T-cell (primary cell): ENCODE data around the gene ZNF615. TPM values are rescaled to one million over a fixed set of nuclear protein-coding genes. Genes with fewer than 3 reads are reported as not detected.
"Not testable (repeated sequence)": the region's sequence is repeated elsewhere in the genome, so short reads cannot be mapped to it uniquely, and the experiment has no call there.

Experiments used
- ATAC-seq, 4 experiments: fragments of 200-7000 bp in 3 of 4; fragments of 150-1000 bp in 1 of 4; cut with Tn5 transposase; replicated peaks in 1 of 4; 1 replicate in 3 of 4; 2 replicates in 1 of 4; pipeline ENCODE4 v1.10.0; 2021; ENCODE audit warnings: moderate library complexity in 3 of 4, mild to moderate bottlenecking in 2 of 4, moderate number of reproducible peaks in 1 of 4
- CTCF ChIA-PET, 2 donors: fragments of 300-600 bp; sonication (Branson Sonifier 250); formaldehyde crosslinking; loops; one replicate each; lab custom pipeline; 2022; ENCODE audit warnings: antibody characterized with exemption in 2 of 2; lab: Charles Lee
- POLR2A ChIA-PET, 2 donors: fragments of 300-600 bp; sonication (Branson Sonifier 250); formaldehyde crosslinking; loops; one replicate each; lab custom pipeline; 2022; ENCODE audit warnings: antibody characterized with exemption in 2 of 2; lab: Charles Lee
- DNase-seq, 35 experiments: peaks; one replicate each; pipeline versions ENCODE4 v3.0.0 to v3.0.0-alpha.2; 2013 to 2023
- H3K27ac ChIP-seq: one replicate; pipeline ENCODE4 v1.5.1; 2013; ENCODE audit warnings: low read length
- H3K27me3 ChIP-seq, 2 experiments: replicated peaks in 1 of 2; 1 replicate in 1 of 2; 2 replicates in 1 of 2; pipeline versions ENCODE4 v1.6.1 to v1.7.0; 2013; ENCODE audit warnings: low read length in 1 of 2, mixed read lengths in 1 of 2; ENCODE audit not compliant: control insufficient read depth in 2 of 2, insufficient read depth in 2 of 2; ENCODE audit errors: extremely low read depth in 1 of 2
- H3K36me3 ChIP-seq, 2 donors: 1 replicate in 1 of 2; 2 replicates in 1 of 2; pipeline versions ENCODE4 v1.6.1 to v1.7.0; 2013; ENCODE audit warnings: low read length in 1 of 2; ENCODE audit not compliant: control insufficient read depth in 2 of 2, insufficient read depth in 1 of 2; ENCODE audit errors: extremely low read depth in 1 of 2
- H3K4me1 ChIP-seq, 2 experiments: 1 replicate in 1 of 2; 2 replicates in 1 of 2; pipeline versions ENCODE4 v1.6.1 to v1.7.0; 2013; ENCODE audit warnings: low read length in 2 of 2, mixed read lengths in 1 of 2; ENCODE audit not compliant: insufficient read depth in 2 of 2, control insufficient read depth in 1 of 2; ENCODE audit errors: extremely low read depth in 1 of 2
- H3K4me3 ChIP-seq, 2 donors: 1 replicate in 1 of 2; 2 replicates in 1 of 2; pipeline versions ENCODE4 v1.5.1 to v1.7.0; 2013; ENCODE audit warnings: mild to moderate bottlenecking in 2 of 2, low read length in 1 of 2, moderate library complexity in 1 of 2; ENCODE audit not compliant: control insufficient read depth in 1 of 2; ENCODE audit errors: extremely low read depth in 1 of 2
- H3K9me3 ChIP-seq: 2 replicates; pipeline ENCODE4 v1.7.0; 2013
- H3K27ac Mint-ChIP-seq, 2 donors: one replicate each; pipeline ENCODE4 v1.8.0; 2020 to 2021; ENCODE audit warnings: mild to moderate bottlenecking in 2 of 2, mixed read lengths in 2 of 2
- H3K27me3 Mint-ChIP-seq, 2 donors: one replicate each; pipeline ENCODE4 v1.8.0; 2021 to 2022; ENCODE audit warnings: mixed read lengths in 2 of 2
- H3K36me3 Mint-ChIP-seq: one replicate; pipeline ENCODE4 v1.8.0; 2021; ENCODE audit warnings: mixed read lengths
- H3K4me1 Mint-ChIP-seq, 3 donors: one replicate each; pipeline ENCODE4 v1.8.0; 2020 to 2022; ENCODE audit warnings: mixed read lengths in 3 of 3, mild to moderate bottlenecking in 1 of 3
- H3K4me3 Mint-ChIP-seq, 3 donors: one replicate each; pipeline ENCODE4 v1.8.0; 2020 to 2022; ENCODE audit warnings: mild to moderate bottlenecking in 3 of 3, mixed read lengths in 3 of 3, moderate library complexity in 3 of 3
- H3K9me3 Mint-ChIP-seq, 3 donors: one replicate each; pipeline ENCODE4 v1.8.0; 2020 to 2022; ENCODE audit warnings: mixed read lengths in 3 of 3
- WGBS: methylation state at CpG from one replicate; pipeline ENCODE4 v1.1.5; 2013; ENCODE audit warnings: missing lambda C conversion rate; ENCODE audit not compliant: insufficient coverage; 5-methylcytosine and 5-hydroxymethylcytosine counted together
- total RNA-seq, 35 experiments: library from RNA in 6 of 35; stranded (reverse) in 6 of 35; fragments of 120-200 nt in 1 of 35; gene quantifications; one replicate each; pipeline versions ENCODE4 v1.2.1 to v1.2.4 and lab custom pipeline; 2013 to 2026

ZNF615 gene
- total RNA-seq, 5 donors from 2014 or later (not counting 1 experiment from before 2014, with no cell fraction given), result 12.3 to 18.9 (median 16.9) TPM

DNA sequence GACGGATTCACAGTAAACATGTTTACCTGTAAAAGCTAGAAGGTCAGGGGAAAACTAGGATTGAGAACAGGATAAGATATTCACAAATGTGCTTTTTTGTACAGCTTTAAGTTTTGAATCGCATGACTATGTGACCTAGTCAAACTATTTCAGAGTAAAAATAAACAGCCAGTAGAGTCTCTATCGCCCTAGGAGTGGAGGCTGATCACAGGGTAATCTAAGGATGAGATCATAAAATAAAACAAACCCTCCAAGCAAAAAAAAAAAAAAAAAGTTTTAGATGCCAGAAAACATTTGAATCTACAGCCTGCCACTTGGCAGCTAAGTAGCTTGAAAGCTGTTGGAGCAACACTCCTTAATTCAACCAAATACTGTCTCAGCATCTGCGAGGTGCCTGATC is 48.2 kb downstream of the ZNF615 start:
- Histone ChIP-seq H3K4me3 (no peak overlapping the region), H3K4me1 (no peaks in the 10 kb centered on the region), H3K27ac (no peak overlapping the region), H3K36me3 (peaks cover 0 to 2% of the 10 kb centered on the region in 2 donors), H3K9me3 (peaks cover 11% of the 10 kb centered on the region), H3K27me3 (no peaks in the 10 kb centered on the region)
- Mint-ChIP-seq H3K4me1 (no peaks in the 10 kb centered on the region), H3K9me3 (peaks cover 36 to 82% (median 65%) of the 10 kb centered on the region in 3 donors), H3K27me3 (no peaks in the 10 kb centered on the region), H3K27ac (no peak overlapping the region), H3K36me3 (peaks cover 57% of the 10 kb centered on the region), H3K4me3 (no peak overlapping the region)
- DNase-seq, result no peak
- CTCF ChIA-PET, result no interaction called here
- no peak for ATAC-seq
- POLR2A ChIA-PET, result no interaction called here
- WGBS, result 100% methylated on average over 1 of the region's 4 CpGs

GRCh38 chr19:51957846-51958245 is 50.2 kb downstream of the ZNF615 start:
- peaks cover 40 to 79% (median 64%) of the 10 kb centered on the region in 3 donors for H3K9me3 Mint-ChIP-seq
- H3K4me1 ChIP-seq, H3K36me3 ChIP-seq, H3K27ac ChIP-seq, H3K27me3 ChIP-seq, POLR2A ChIA-PET, H3K4me3 Mint-ChIP-seq, H3K9me3 ChIP-seq, ATAC-seq, H3K27me3 Mint-ChIP-seq, CTCF ChIA-PET, H3K27ac Mint-ChIP-seq, H3K4me3 ChIP-seq, H3K4me1 Mint-ChIP-seq, DNase-seq: not testable (repeated sequence)
- H3K36me3 Mint-ChIP-seq, result peaks cover 48% of the 10 kb centered on the region
- no CpG with 5 or more reads among the region's 4 CpGs for WGBS

DNA sequence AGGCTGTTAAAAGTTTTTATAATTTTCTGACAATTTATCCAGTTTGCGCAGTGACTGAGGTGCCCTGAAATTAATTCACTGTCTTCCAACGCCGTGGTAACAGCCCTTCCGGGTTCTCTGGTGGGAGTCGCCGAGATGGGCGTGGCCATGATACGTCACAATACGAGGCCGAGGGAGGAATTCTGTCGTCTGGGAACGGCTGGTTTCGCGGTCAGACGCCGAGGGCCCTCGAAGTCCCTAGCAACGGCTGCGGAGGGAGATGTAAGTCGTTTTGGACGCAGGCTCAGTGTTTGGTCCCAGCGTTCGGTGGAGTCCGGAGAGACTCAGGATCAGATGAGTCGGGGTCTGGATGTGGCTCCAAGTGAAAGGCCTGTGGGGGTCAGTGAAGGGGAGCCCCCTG is 59.0 kb downstream of the ZNF615 start:
- H3K4me3 Mint-ChIP-seq, result no peak overlapping the region
- no peaks in the 10 kb centered on the region for H3K4me1 Mint-ChIP-seq
- Histone ChIP-seq H3K36me3 (peaks cover 0 to 11% of the 10 kb centered on the region in 2 donors), H3K27ac (no peak overlapping the region), H3K4me3 (no peak overlapping the region), H3K9me3 (peaks cover 35% of the 10 kb centered on the region), H3K4me1 (no peaks in the 10 kb centered on the region), H3K27me3 (no peaks in the 10 kb centered on the region)
- no peaks in the 10 kb centered on the region for H3K27me3 Mint-ChIP-seq
- H3K27ac Mint-ChIP-seq, result no peak overlapping the region
- DNase-seq (no peak), ATAC-seq (no peak)
- peaks cover 24 to 73% (median 63%) of the 10 kb centered on the region in 3 donors for H3K9me3 Mint-ChIP-seq
- WGBS, result 27% methylated on average over 25 of the region's 25 CpGs
- ChIA-PET POLR2A (no interaction called here), CTCF (no interaction called here)
- peaks cover 48% of the 10 kb centered on the region for H3K36me3 Mint-ChIP-seq

DNA sequence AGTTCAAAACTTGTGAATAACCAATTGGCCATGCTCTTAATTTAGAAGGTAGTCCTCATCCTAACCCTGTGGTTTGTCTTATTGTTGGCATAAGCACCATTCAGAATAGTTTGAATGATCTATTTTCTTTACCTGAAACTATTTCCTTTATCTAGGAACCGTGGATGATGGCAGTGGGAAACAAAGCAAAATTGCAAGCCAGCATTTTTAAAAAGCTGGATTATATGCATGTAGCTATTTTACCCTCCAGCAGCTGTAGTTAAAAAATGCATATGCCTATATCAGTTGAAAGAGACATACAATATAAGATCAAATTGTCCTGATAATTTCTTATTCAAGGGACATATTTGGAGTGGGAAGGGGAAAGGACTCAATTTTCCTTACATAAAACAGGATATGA is 61.4 kb downstream of the ZNF615 start:
- POLR2A ChIA-PET, result no interaction called here
- Mint-ChIP-seq H3K36me3 (peaks cover 62% of the 10 kb centered on the region), H3K27ac (no peak overlapping the region), H3K9me3 (peaks cover 32 to 86% (median 68%) of the 10 kb centered on the region in 3 donors), H3K27me3 (no peaks in the 10 kb centered on the region), H3K4me3 (no peak overlapping the region), H3K4me1 (no peaks in the 10 kb centered on the region)
- WGBS, result no CpG with 5 or more reads among the region's 1 CpG
- Histone ChIP-seq H3K9me3 (peaks cover 43% of the 10 kb centered on the region), H3K4me3 (no peak overlapping the region), H3K27ac (no peak overlapping the region), H3K27me3 (no peaks in the 10 kb centered on the region), H3K36me3 (peaks cover 9 to 34% of the 10 kb centered on the region in 2 donors), H3K4me1 (no peaks in the 10 kb centered on the region)
- CTCF ChIA-PET, result interaction anchor here in 1 of 2 donors (0.6 kb wide), 1 partner anchor 38 kb away, joined by 6 read pairs; no protein-coding TSS in a partner anchor
- ATAC-seq (no peak), DNase-seq (no peak)

- Histone ChIP-seq H3K36me3 (peaks cover 21 to 51% of the 10 kb centered on the region in 2 donors), H3K27ac (no peak overlapping the region), H3K4me1 (no peaks in the 10 kb centered on the region), H3K27me3 (no peaks in the 10 kb centered on the region), H3K4me3 (peak overlapping the region in 1 of 2 donors; percentile 3), H3K9me3 (peaks cover 41% of the 10 kb centered on the region)
- no peak for DNase-seq
- ChIA-PET CTCF (no interaction called here), POLR2A (no interaction called here)
- no CpG with 5 or more reads among the region's 7 CpGs for WGBS
- ATAC-seq, result no peak
- Mint-ChIP-seq H3K4me1 (no peaks in the 10 kb centered on the region), H3K9me3 (peaks cover 32 to 84% (median 72%) of the 10 kb centered on the region in 3 donors), H3K27me3 (no peaks in the 10 kb centered on the region), H3K4me3 (no peak overlapping the region), H3K27ac (no peak overlapping the region), H3K36me3 (peaks cover 73% of the 10 kb centered on the region)
Observed at GRCh38 chr19:51944798-51945552, 63.0 kb downstream of the ZNF615 start.

Other genes with a start within 250 kb of the ZNF615 start
- gene FPR2, start 247.0 kb downstream of the ZNF615 start, total RNA-seq, result not detected
- under 1 TPM in 1 of 5 donors, not detected in 4; 0.20 TPM for gene FPR3, start 213.1 kb downstream of the ZNF615 start, total RNA-seq
- 10 to 100 TPM in 4 of 5 donors, 1 to 10 TPM in 1; 8.7 to 17.8 (median 13.7) TPM for gene ZNF577, start 120.3 kb downstream of the ZNF615 start, total RNA-seq
- gene ZNF649, start 103.2 kb downstream of the ZNF615 start, total RNA-seq, result 10 to 100 TPM; 12.4 to 28.2 (median 23.8) TPM
- gene ZNF613, start 80.7 kb downstream of the ZNF615 start, total RNA-seq, result 1 to 10 TPM; 1.1 to 8.8 (median 4.7) TPM
- 10 to 100 TPM; 27.4 to 33.4 (median 29.0) TPM for gene ZNF350, start 21.4 kb downstream of the ZNF615 start, total RNA-seq
- gene ZNF614, start 20.2 kb upstream of the ZNF615 start, total RNA-seq, result 10 to 100 TPM in 1 of 5 donors, 1 to 10 TPM in 4; 7.5 to 10.1 (median 9.2) TPM
- gene ZNF432, start 40.6 kb upstream of the ZNF615 start, total RNA-seq, result 10 to 100 TPM; 12.9 to 22.1 (median 17.3) TPM
- 10 to 100 TPM; 25.4 to 34.3 (median 32.2) TPM for gene ZNF841, start 87.6 kb upstream of the ZNF615 start, total RNA-seq
- gene ZNF616, start 131.7 kb upstream of the ZNF615 start, total RNA-seq, result 10 to 100 TPM in 3 of 5 donors, 1 to 10 TPM in 2; 3.6 to 18.3 (median 14.4) TPM
- 10 to 100 TPM; 27.6 to 43.9 (median 35.0) TPM for gene ZNF836, start 163.4 kb upstream of the ZNF615 start, total RNA-seq
- gene PPP2R1A, start 181.8 kb upstream of the ZNF615 start, total RNA-seq, result 100 to 1,000 TPM; 177 to 203 (median 191) TPM